Loucy (cell line): ENCODE data around the gene SLC25A13.

Experiments used
- CTCF ChIP-seq: fragments of 200-600 bp; sonication (generic); conservative IDR thresholded peaks from 2 replicates; pipeline ENCODE4 v1.5.1; 2014; ENCODE audit warnings: mild to moderate bottlenecking, antibody characterized with exemption, low read length
- EZH2phosphoT487 ChIP-seq: fragments of 200-600 bp; IDR thresholded peaks from 2 replicates; pipeline ENCODE4 v1.6.1; 2018; ENCODE audit warnings: antibody characterized with exemption, mild to moderate bottlenecking, moderate library complexity, borderline replicate concordance

- TF ChIP-seq CTCF (no peak), EZH2phosphoT487 (no peak)
Observed at GRCh38 chr7:96179341-96179740, 142.6 kb downstream of the SLC25A13 start.
